HG03108 (cell line): ENCODE results near the gene TPRA1.
"Not testable (repeated sequence)": the region's sequence is repeated elsewhere in the genome, so short reads cannot be mapped to it uniquely, and the experiment has no call there.

Experiments
- ATAC-seq: cut with Tn5 transposase; IDR thresholded peaks from one replicate; pipeline ENCODE4 v1.9.1; 2021; ENCODE audit warnings: moderate library complexity; ENCODE audit not compliant: unreplicated experiment

TPRA1 gene

GRCh38 chr3:127616836-127617605, 26.5 kb upstream of the TPRA1 start:
- no peak for ATAC-seq

GRCh38 chr3:127615631-127616305, 25.2 kb upstream of the TPRA1 start:
- ATAC-seq = no peak

- no peak for ATAC-seq
Measured at GRCh38 chr3:127614928-127615589, 24.5 kb upstream of the TPRA1 start.

- ATAC-seq = no peak
Measured at GRCh38 chr3:127613406-127613805, 22.9 kb upstream of the TPRA1 start.

GRCh38 chr3:127612966-127613365, 22.4 kb upstream of the TPRA1 start:
- no peak for ATAC-seq

GRCh38 chr3:127611251-127611650, 20.7 kb upstream of the TPRA1 start:
- no peak for ATAC-seq

GRCh38 chr3:127610105-127610504, 19.6 kb upstream of the TPRA1 start:
- no peak for ATAC-seq

- ATAC-seq = no peak
Measured at GRCh38 chr3:127608362-127608718, 17.8 kb upstream of the TPRA1 start.

- no peak for ATAC-seq
Measured at GRCh38 chr3:127607675-127608361, 17.3 kb upstream of the TPRA1 start.

GRCh38 chr3:127606981-127607595, 16.6 kb upstream of the TPRA1 start:
- ATAC-seq = no peak

- no peak for ATAC-seq
Measured at GRCh38 chr3:127606086-127606805, 15.7 kb upstream of the TPRA1 start.

GRCh38 chr3:127605547-127605946, 15.0 kb upstream of the TPRA1 start:
- not testable (repeated sequence) for ATAC-seq

GRCh38 chr3:127604546-127605165, 14.1 kb upstream of the TPRA1 start:
- ATAC-seq = no peak

GRCh38 chr3:127604035-127604434, 13.5 kb upstream of the TPRA1 start:
- ATAC-seq = no peak

- no peak for ATAC-seq
Measured at GRCh38 chr3:127600749-127601456, 10.4 kb upstream of the TPRA1 start.

- no peak for ATAC-seq
Measured at GRCh38 chr3:127598841-127599570, 8.5 kb upstream of the TPRA1 start.

GRCh38 chr3:127597020-127597771, 6.7 kb upstream of the TPRA1 start:
- no peak for ATAC-seq

- no peak for ATAC-seq
Measured at GRCh38 chr3:127595303-127595702, 4.8 kb upstream of the TPRA1 start.
